GM19324 (cell line): ENCODE data around the gene ETV4.

Experiments
- ATAC-seq: cut with Tn5 transposase; IDR thresholded peaks from one replicate; pipeline ENCODE4 v1.9.1; 2021; ENCODE audit warnings: mild to moderate bottlenecking, moderate library complexity; ENCODE audit not compliant: unreplicated experiment, low FRiP score

ETV4 gene

GRCh38 chr17:43546319-43547188 is at the start of gene ETV4:
TSS of gene ETV4 (minus strand) at chr17:43546340. CDS start at chr17:43545617, 723 bp downstream.
- ATAC-seq = peak; percentile 65

- no peak for ATAC-seq
These were observed 49.3 kb upstream of the ETV4 start for GRCh38 chr17:43595466-43595865.

- ATAC-seq = no peak
These were observed 45.8 kb upstream of the ETV4 start for GRCh38 chr17:43591779-43592562.

GRCh38 chr17:43591001-43591400 is 44.9 kb upstream of the ETV4 start:
- ATAC-seq = no peak

- ATAC-seq = no peak
These were observed 42.7 kb upstream of the ETV4 start for GRCh38 chr17:43588664-43589435.

- no peak for ATAC-seq
These were observed 42.0 kb upstream of the ETV4 start for GRCh38 chr17:43588121-43588520.

GRCh38 chr17:43587647-43588046 is 41.5 kb upstream of the ETV4 start:
- no peak for ATAC-seq

- ATAC-seq = no peak
These were observed 38.5 kb upstream of the ETV4 start for GRCh38 chr17:43584666-43585102.

GRCh38 chr17:43583332-43583731 is 37.2 kb upstream of the ETV4 start:
- ATAC-seq = no peak

GRCh38 chr17:43581613-43582012 is 35.5 kb upstream of the ETV4 start:
- no peak for ATAC-seq

GRCh38 chr17:43581130-43581529 is 35.0 kb upstream of the ETV4 start:
- no peak for ATAC-seq

- no peak for ATAC-seq
These were observed 33.5 kb upstream of the ETV4 start for GRCh38 chr17:43579566-43580140.

- ATAC-seq = no peak
These were observed 32.8 kb upstream of the ETV4 start for GRCh38 chr17:43578699-43579565.

GRCh38 chr17:43578404-43578698 is 32.2 kb upstream of the ETV4 start:
- ATAC-seq = no peak

- no peak for ATAC-seq
These were observed 31.7 kb upstream of the ETV4 start for GRCh38 chr17:43577664-43578403.

GRCh38 chr17:43576563-43577229 is 30.6 kb upstream of the ETV4 start:
- no peak for ATAC-seq

- no peak for ATAC-seq
These were observed 28.9 kb upstream of the ETV4 start for GRCh38 chr17:43574896-43575525.

GRCh38 chr17:43574348-43574747 is 28.2 kb upstream of the ETV4 start:
- ATAC-seq = no peak
